Gastroesophageal sphincter (tissue), 4 donors: Measurements from ENCODE around the gene SLMAP. TPM values are rescaled to one million over a fixed set of nuclear protein-coding genes. Genes with fewer than 3 reads are reported as not detected.
A peak's percentile ranks its signal among the peaks of the same experiment; 100 is the strongest.

ENCODE experiments used
- ATAC-seq: fragments of 150-250 bp; one replicate; pipeline ENCODE4 v1.9.1; 2016; ENCODE audit warnings: mild to moderate bottlenecking, moderate library complexity
- H3K27ac ChIP-seq, 4 donors: fragments of 200-600 bp; sonication (generic) in 3 of 4; 1 replicate in 3 of 4; 2 replicates in 1 of 4; pipeline ENCODE4 v1.5.1; 2016 to 2019
- H3K27me3 ChIP-seq: fragments of 200-600 bp; sonication (generic); one replicate; pipeline ENCODE4 v1.5.1; 2019
- H3K36me3 ChIP-seq, 2 donors: fragments of 200-600 bp; sonication (generic); one replicate each; pipeline ENCODE4 v1.5.1; 2019; ENCODE audit warnings: control low read depth in 1 of 2
- H3K4me1 ChIP-seq, 3 donors: fragments of 200-600 bp; sonication (generic); 1 replicate in 2 of 3; 2 replicates in 1 of 3; pipeline ENCODE4 v1.5.1; 2016 to 2019; ENCODE audit warnings: control low read depth in 2 of 3
- H3K4me3 ChIP-seq, 2 donors: fragments of 200-600 bp; sonication (generic); one replicate each; pipeline ENCODE4 v1.5.1; 2019; ENCODE audit warnings: mild to moderate bottlenecking in 1 of 2, moderate library complexity in 1 of 2
- H3K9me3 ChIP-seq, 3 donors: fragments of 200-600 bp; sonication (generic); one replicate each; pipeline ENCODE4 v1.5.1; 2017 to 2019; ENCODE audit warnings: control low read depth in 2 of 3
- CTCF ChIP-seq, 4 experiments: fragments of 200-600 bp in 2 of 4; fragments of 450-650 bp in 2 of 4; sonication (generic) in 1 of 4; IDR thresholded peaks; one replicate each; pipeline ENCODE4 v1.5.1; 2017 to 2019; ENCODE audit warnings: antibody characterized with exemption in 4 of 4, mild to moderate bottlenecking in 2 of 4, moderate library complexity in 2 of 4
- EP300 ChIP-seq: sonication (generic); formaldehyde crosslinking; IDR thresholded peaks from one replicate; pipeline ENCODE4 v1.6.1; 2017; ENCODE audit warnings: antibody characterized with exemption, mild to moderate bottlenecking
- POLR2A ChIP-seq, 2 donors: fragments of 450-650 bp; IDR thresholded peaks; one replicate each; pipeline ENCODE4 v1.6.1; 2017; ENCODE audit warnings: antibody characterized with exemption in 2 of 2, mild to moderate bottlenecking in 2 of 2, moderate library complexity in 1 of 2
- POLR2AphosphoS5 ChIP-seq: sonication (generic); formaldehyde crosslinking; IDR thresholded peaks from one replicate; pipeline ENCODE4 v1.6.1; 2017; ENCODE audit warnings: antibody characterized with exemption
- WGBS, 2 donors: methylation state at CpG; one replicate each; pipeline ENCODE4 v1.1.5; 2018; ENCODE audit warnings: low coverage in 1 of 2; 5-methylcytosine and 5-hydroxymethylcytosine counted together
- total RNA-seq, 4 donors: library from RNA; depleted of rRNA; stranded (reverse); fragments of >200 nt; gene quantifications; one replicate each; pipeline ENCODE4 v1.1.0, GENCODE V29; 2016

The SLMAP gene
- total RNA-seq, 4 donors from 2014 or later, result 462 to 594 (median 531) TPM

DNA sequence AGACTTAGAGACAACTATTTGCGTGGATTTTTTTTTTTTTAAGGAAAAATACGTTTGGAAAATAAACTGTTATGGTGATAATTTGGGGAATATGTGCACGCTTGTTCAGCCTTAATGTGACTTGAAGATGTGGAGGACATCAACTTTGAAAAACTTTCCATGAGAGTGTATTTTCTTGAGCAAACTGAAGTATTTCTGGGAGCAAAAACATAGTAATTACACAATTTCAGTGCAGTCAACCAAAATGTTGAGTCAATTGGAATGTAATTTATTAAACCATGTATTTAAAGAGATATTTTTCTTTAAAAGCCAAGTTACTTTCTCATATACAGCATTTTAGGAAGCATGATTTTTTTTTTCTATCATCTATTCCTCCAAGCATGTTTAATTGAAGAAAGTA lies 171.8 kb downstream of the SLMAP start:
- H3K27ac ChIP-seq, result peak overlapping the region in 1 of 4 donors; percentile 58
- H3K36me3 ChIP-seq, result peaks cover 0 to 79% of the 10 kb centered on the region in 2 donors
- no peak for ATAC-seq
- no peaks in the 10 kb centered on the region for H3K27me3 ChIP-seq
- H3K4me3 ChIP-seq, result no peak overlapping the region
- H3K9me3 ChIP-seq, result no peaks in the 10 kb centered on the region
- WGBS, 2 donors, result 80 to 92% methylated on average over 3 of the region's 3 CpGs
- H3K4me1 ChIP-seq, result peaks cover 0 to 60% (median 9%) of the 10 kb centered on the region in 3 donors
- TF ChIP-seq POLR2AphosphoS5, result peak; percentile 5
- TF ChIP-seq EP300, result no peak
- TF ChIP-seq CTCF (IDR thresholded peaks at IDR 0.05), result no peak
- TF ChIP-seq POLR2A (IDR thresholded peaks at IDR 0.05), result no peak

DNA sequence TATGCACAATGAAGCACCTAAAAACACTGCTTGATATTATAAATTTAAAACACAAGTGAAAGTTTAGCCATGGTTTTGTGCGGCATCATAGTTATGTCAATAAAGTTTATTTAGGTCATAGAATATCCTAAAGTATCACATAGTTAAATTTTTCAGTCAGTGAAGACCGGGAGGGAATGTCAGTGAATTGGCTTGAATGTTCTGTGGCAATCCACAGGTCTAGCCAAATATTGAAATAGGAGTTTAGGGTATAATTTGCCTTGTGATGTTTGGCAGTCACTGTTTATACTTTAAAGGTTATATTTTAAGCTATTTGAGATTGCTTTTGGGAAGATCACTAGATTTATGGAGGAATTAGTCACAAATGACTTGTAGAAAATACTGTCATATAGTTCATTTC lies 172.4 kb downstream of the SLMAP start:
- TF ChIP-seq CTCF (IDR thresholded peaks at IDR 0.05), result no peak
- no peak for TF ChIP-seq POLR2AphosphoS5
- TF ChIP-seq EP300, result no peak
- Histone ChIP-seq H3K4me3 (no peak overlapping the region), H3K4me1 (peaks cover 0 to 54% (median 5%) of the 10 kb centered on the region in 3 donors), H3K36me3 (peaks cover 0 to 75% of the 10 kb centered on the region in 2 donors), H3K27ac (peak overlapping the region in 1 of 4 donors; percentile 58), H3K27me3 (no peaks in the 10 kb centered on the region), H3K9me3 (no peaks in the 10 kb centered on the region)
- no peak for ATAC-seq
- WGBS, 2 donors, result 50 to 69% methylated on average over 2 of the region's 2 CpGs

DNA sequence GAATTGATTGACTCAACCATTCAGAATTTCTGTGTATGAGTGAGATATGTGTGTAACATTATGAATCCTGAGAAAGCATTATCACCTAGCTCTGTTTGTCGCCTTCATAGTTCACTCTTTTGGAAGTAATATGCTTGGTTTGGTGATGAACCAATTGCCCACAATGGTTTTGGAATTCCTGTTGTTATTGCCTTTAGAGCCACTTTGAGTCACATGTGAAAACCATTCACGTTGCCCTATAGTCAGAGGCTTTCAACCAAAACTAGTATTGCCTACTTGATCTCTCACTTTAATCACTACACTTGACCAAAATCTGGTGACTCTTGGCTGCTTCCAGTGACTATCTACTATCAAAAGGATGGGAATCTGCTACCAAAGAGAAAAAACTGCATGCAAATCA lies 173.9 kb downstream of the SLMAP start:
- H3K27ac ChIP-seq, result no peak overlapping the region
- peaks cover 0 to 41% (median 5%) of the 10 kb centered on the region in 3 donors for H3K4me1 ChIP-seq
- peaks cover 0 to 62% of the 10 kb centered on the region in 2 donors for H3K36me3 ChIP-seq
- ATAC-seq, result no peak
- H3K9me3 ChIP-seq, result no peaks in the 10 kb centered on the region
- TF ChIP-seq EP300, result no peak
- no peak for TF ChIP-seq POLR2AphosphoS5
- no peak for TF ChIP-seq CTCF (IDR thresholded peaks at IDR 0.05)
- no peak for TF ChIP-seq POLR2A (IDR thresholded peaks at IDR 0.05)
- no peaks in the 10 kb centered on the region for H3K27me3 ChIP-seq
- no peak overlapping the region for H3K4me3 ChIP-seq
- 60 to 94% methylated on average over 2 of the region's 2 CpGs for WGBS, 2 donors

DNA sequence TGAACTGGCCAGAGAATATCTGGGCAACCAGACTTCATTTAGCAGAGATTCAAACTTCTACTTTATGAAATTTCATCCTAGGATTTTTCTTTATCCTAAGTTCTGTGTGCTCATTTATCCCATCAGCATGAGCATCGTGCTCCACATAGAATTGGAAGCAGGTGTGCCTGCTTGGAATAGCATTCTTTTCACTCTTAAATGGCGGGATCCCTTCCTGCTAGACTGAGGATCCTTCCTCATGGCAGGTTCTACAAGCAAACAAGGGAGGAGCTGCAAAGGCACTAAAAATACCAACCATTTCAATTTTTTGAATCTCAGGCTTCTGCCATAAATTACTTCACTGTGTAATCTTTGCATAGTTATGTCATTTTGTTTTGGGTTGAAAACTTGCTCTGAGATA lies 177.5 kb downstream of the SLMAP start:
- H3K9me3 ChIP-seq, result no peaks in the 10 kb centered on the region
- no peaks in the 10 kb centered on the region for H3K27me3 ChIP-seq
- ATAC-seq, result no peak
- H3K4me1 ChIP-seq, result peaks cover 0 to 7% (median under 1%) of the 10 kb centered on the region in 3 donors
- peak overlapping the region in 2 of 4 donors; percentile 10 to 36 for H3K27ac ChIP-seq
- H3K4me3 ChIP-seq, result no peak overlapping the region
- TF ChIP-seq POLR2A (IDR thresholded peaks at IDR 0.05), result no peak
- TF ChIP-seq POLR2AphosphoS5, result no peak
- TF ChIP-seq CTCF (IDR thresholded peaks at IDR 0.05), result no peak
- no peak for TF ChIP-seq EP300
- WGBS, 2 donors, result 88% methylated on average over 1 to 2 of the region's 2 CpGs
- peaks cover 0 to 36% of the 10 kb centered on the region in 2 donors for H3K36me3 ChIP-seq

- Histone ChIP-seq H3K9me3 (no peaks in the 10 kb centered on the region), H3K36me3 (peaks cover 0 to 36% of the 10 kb centered on the region in 2 donors), H3K27ac (no peak overlapping the region), H3K4me1 (peaks cover 0 to 9% (median 0%) of the 10 kb centered on the region in 3 donors), H3K4me3 (no peak overlapping the region), H3K27me3 (no peaks in the 10 kb centered on the region)
- TF ChIP-seq POLR2AphosphoS5 (no peak), CTCF (IDR thresholded peaks at IDR 0.05) (no peak), POLR2A (IDR thresholded peaks at IDR 0.05) (no peak), EP300 (no peak)
- no peak for ATAC-seq
- 48 to 82% methylated on average over 3 to 7 of the region's 7 CpGs for WGBS, 2 donors
Measured at GRCh38 chr3:57934373-57934772, 178.3 kb downstream of the SLMAP start.
